IMR-90 (cell line): Measurements from ENCODE around the gene RPS15. TPM values are rescaled to one million over a fixed set of nuclear protein-coding genes. Genes with fewer than 3 reads are reported as not detected.

Source experiments
- ATAC-seq: fragments of 200-7000 bp; cut with Tn5 transposase; 2 replicates; pipeline ENCODE4 v1.9.1; 2020; ENCODE audit warnings: low read depth, mild to moderate bottlenecking, moderate library complexity
- BruUV-seq: library from RNA; stranded (reverse); fragments of 400-500 nt; replicated peaks from 2 replicates; lab custom pipeline; 2021; lab: Mats Ljungman, UMichigan
- CTCF ChIA-PET: fragments of 300-600 bp; formaldehyde crosslinking; extraction: SDS; loops from one replicate; lab custom pipeline; 2021; ENCODE audit warnings: antibody characterized with exemption; lab: Yijun Ruan, JAX
- POLR2A ChIA-PET: fragments of 300-600 bp; sonication (Branson Sonifier 250); formaldehyde crosslinking; loops from one replicate; lab custom pipeline; 2022; ENCODE audit warnings: antibody characterized with exemption; ENCODE audit not compliant: unreplicated experiment; lab: Charles Lee
- DNase-seq: peaks from one replicate; pipeline ENCODE4 v3.0.0; 2013
- H2AFZ ChIP-seq: replicated peaks from 2 replicates; pipeline ENCODE3; 2013; ENCODE audit warnings: low read length, mild to moderate bottlenecking; ENCODE audit not compliant: poor library complexity
- H2AK5ac ChIP-seq: 2 replicates; pipeline ENCODE4 v1.6.1; 2013; ENCODE audit warnings: low read depth, low read length, inconsistent platforms
- H2AK9ac ChIP-seq: replicated peaks from 2 replicates; pipeline ENCODE3; 2013; ENCODE audit warnings: mild to moderate bottlenecking, low read depth, low read length, moderate library complexity; ENCODE audit not compliant: poor library complexity
- H2BK120ac ChIP-seq: 2 replicates; pipeline ENCODE4 v1.6.1; 2013; ENCODE audit warnings: low read depth, low read length, inconsistent platforms
- H2BK15ac ChIP-seq: 3 replicates; pipeline ENCODE4 v1.6.1; 2013; ENCODE audit warnings: low read depth, low read length, inconsistent platforms
- H2BK20ac ChIP-seq: 2 replicates; pipeline ENCODE4 v1.6.1; 2013; ENCODE audit warnings: low read depth, mild to moderate bottlenecking, inconsistent platforms, low read length, moderate library complexity
- H2BK5ac ChIP-seq: 2 replicates; pipeline ENCODE4 v1.6.1; 2013; ENCODE audit warnings: mild to moderate bottlenecking, low read depth, low read length, inconsistent platforms; ENCODE audit not compliant: poor library complexity, severe bottlenecking
- H3K14ac ChIP-seq: replicated peaks from 2 replicates; pipeline ENCODE4 v1.6.1; 2013; ENCODE audit warnings: low read depth, low read length, inconsistent platforms
- H3K18ac ChIP-seq: 2 replicates; pipeline ENCODE4 v1.6.1; 2013; ENCODE audit warnings: low read depth, low read length, control low read depth
- H3K23ac ChIP-seq: 2 replicates; pipeline ENCODE4 v1.6.1; 2013; ENCODE audit warnings: low read depth, low read length, inconsistent platforms
- H3K27ac ChIP-seq: 2 replicates; pipeline ENCODE4 v1.5.1; 2013; ENCODE audit warnings: mild to moderate bottlenecking, control low read depth, low read length; ENCODE audit not compliant: insufficient read depth
- H3K27me3 ChIP-seq: 2 replicates; pipeline ENCODE4 v1.6.1; 2013; ENCODE audit warnings: low read length; ENCODE audit not compliant: control insufficient read depth, insufficient read depth
- H3K36me3 ChIP-seq: 2 replicates; pipeline ENCODE4 v1.6.1; 2013; ENCODE audit warnings: low read length, mixed read lengths; ENCODE audit not compliant: control insufficient read depth, insufficient read depth
- H3K4ac ChIP-seq: 2 replicates; pipeline ENCODE4 v1.6.1; 2013; ENCODE audit warnings: low read depth, low read length, inconsistent platforms
- H3K4me1 ChIP-seq: 2 replicates; pipeline ENCODE4 v1.6.1; 2013; ENCODE audit warnings: low read length, mixed read lengths; ENCODE audit not compliant: control insufficient read depth, insufficient read depth
- H3K4me2 ChIP-seq: 2 replicates; pipeline ENCODE4 v1.6.1; 2013; ENCODE audit warnings: low read depth, mild to moderate bottlenecking, control low read depth, low read length, moderate library complexity
- H3K4me3 ChIP-seq: 2 replicates; pipeline ENCODE4 v1.5.1; 2013; ENCODE audit warnings: low read depth, mild to moderate bottlenecking, control low read depth, low read length, moderate library complexity; ENCODE audit not compliant: insufficient read depth
- H3K56ac ChIP-seq: 2 replicates; pipeline ENCODE4 v1.6.1; 2013; ENCODE audit warnings: low read length, inconsistent platforms; ENCODE audit not compliant: insufficient read depth; ENCODE audit errors: extremely low read depth
- H3K79me1 ChIP-seq, 2 experiments: 2 replicates each; pipeline ENCODE4 v1.6.1; 2013; ENCODE audit warnings: low read length in 2 of 2, inconsistent platforms in 1 of 2, low read depth in 1 of 2
- H3K9ac ChIP-seq: 2 replicates; pipeline ENCODE4 v1.6.1; 2013; ENCODE audit warnings: low read depth, low read length, control low read depth
- H3K9me1 ChIP-seq: 2 replicates; pipeline ENCODE4 v1.6.1; 2013; ENCODE audit warnings: low read length, inconsistent platforms; ENCODE audit not compliant: insufficient read depth
- H3K9me3 ChIP-seq: 2 replicates; pipeline ENCODE4 v1.6.1; 2013; ENCODE audit warnings: low read length; ENCODE audit not compliant: control insufficient read depth, insufficient read depth
- H4K20me1 ChIP-seq: 2 replicates; pipeline ENCODE4 v1.6.1; 2013; ENCODE audit warnings: low read length, inconsistent platforms; ENCODE audit not compliant: insufficient read depth
- H4K5ac ChIP-seq: 2 replicates; pipeline ENCODE4 v1.6.1; 2013; ENCODE audit warnings: mild to moderate bottlenecking, low read depth, low read length, control low read depth
- H4K8ac ChIP-seq, 2 experiments: 2 replicates each; pipeline ENCODE4 v1.6.1; 2013; ENCODE audit warnings: low read depth in 2 of 2, low read length in 2 of 2, control low read depth in 1 of 2, inconsistent platforms in 1 of 2
- H4K91ac ChIP-seq: 2 replicates; pipeline ENCODE4 v1.6.1; 2013; ENCODE audit warnings: low read depth, low read length, inconsistent platforms; ENCODE audit not compliant: insufficient read depth
- BHLHE40 ChIP-seq: fragments of 150-350 bp; IDR thresholded peaks from 2 replicates; pipeline ENCODE4 v1.6.1; 2016; ENCODE audit warnings: mild to moderate bottlenecking, low read depth, low read length
- CHD1 ChIP-seq: IDR thresholded peaks from 2 replicates; pipeline ENCODE4 v1.6.1; 2012; ENCODE audit warnings: low read depth, low read length, improper control_type of control experiment
- CTCF ChIP-seq: conservative IDR thresholded peaks from 2 replicates; pipeline ENCODE4 v1.5.1; 2012; ENCODE audit warnings: mild to moderate bottlenecking, low read depth, low read length, improper control_type of control experiment
- FOS ChIP-seq: fragments of 150-350 bp; IDR thresholded peaks from 2 replicates; pipeline ENCODE4 v1.6.1; 2016; ENCODE audit warnings: low read depth, low read length
- MAFK ChIP-seq: IDR thresholded peaks from 2 replicates; pipeline ENCODE4 v1.6.1; 2012; ENCODE audit warnings: low read depth, low read length, improper control_type of control experiment
- MXI1 ChIP-seq: IDR thresholded peaks from 2 replicates; pipeline ENCODE4 v1.6.1; 2012; ENCODE audit warnings: low read depth, mild to moderate bottlenecking, low read length, moderate library complexity, borderline replicate concordance
- NFE2L2 ChIP-seq: fragments of 150-350 bp; IDR thresholded peaks from 2 replicates; pipeline ENCODE4 v1.6.1; 2016; ENCODE audit warnings: low read depth, mild to moderate bottlenecking, low read length
- POLR2A ChIP-seq: IDR thresholded peaks from 2 replicates; pipeline ENCODE4 v1.6.1; 2012; ENCODE audit warnings: mild to moderate bottlenecking, low read depth, low read length
- RCOR1 ChIP-seq: IDR thresholded peaks from 2 replicates; pipeline ENCODE4 v1.6.1; 2012; ENCODE audit warnings: mild to moderate bottlenecking, low read length, improper control_type of control experiment; ENCODE audit not compliant: insufficient replicate concordance
- RFX5 ChIP-seq: IDR thresholded peaks from 2 replicates; pipeline ENCODE4 v1.8.0; 2012; ENCODE audit warnings: low read depth, mild to moderate bottlenecking, low read length, moderate library complexity
- WGBS, 2 experiments: methylation state at CpG; one replicate each; pipeline versions ENCODE4 v1.1.5 to v1.1.7; 2013; ENCODE audit warnings: missing lambda C conversion rate in 2 of 2; ENCODE audit not compliant: insufficient read length in 1 of 2; ENCODE audit errors: extremely low coverage in 2 of 2; 5-methylcytosine and 5-hydroxymethylcytosine counted together
- dilution Hi-C: fragments of 300-500 bp; cut with HindIII; formaldehyde crosslinking; loops from one replicate; pipeline ENCODE4 v1.14.3; 2018; ENCODE audit warnings: low sequenced_read_pairs; ENCODE audit not compliant: unreplicated experiment
- in situ Hi-C: fragments of 300-500 bp; cut with MboI; formaldehyde crosslinking; loops from 3 replicates; pipeline ENCODE4 v1.14.3; 2019; ENCODE audit warnings: low sequenced_read_pairs, inconsistent platforms, mixed read lengths
- intact Hi-C: fragments of 100-400 bp; cut with micrococcal nuclease; formaldehyde crosslinking; loops from 2 replicates; pipeline ENCODE4 v1.10.0; 2022
- polyA plus RNA-seq, 3 experiments: library from polyadenylated mRNA; depleted of rRNA; stranded (reverse); fragments of >200 nt; gene quantifications; 2 replicates each; pipeline ENCODE4 v1.2.3, GENCODE V29; 2012; ENCODE audit warnings: low replicate concordance in 1 of 3
- total RNA-seq: library from RNA; depleted of rRNA; stranded (reverse); fragments of >200 nt; gene quantifications from 2 replicates; pipeline ENCODE4 v1.2.3, GENCODE V29; 2012
- TF ChIP-seq, protein P1 (sequence below): fragments of 150-350 bp; IDR thresholded peaks from 2 replicates; pipeline ENCODE4 v1.6.1; 2016; ENCODE audit warnings: low read depth, mild to moderate bottlenecking, low read length, moderate library complexity, borderline replicate concordance

Gene RPS15
- total and polyA plus RNA-seq, 2 of the 4 experiments (the other 2 are of a cell fraction): 1,179 to 1,855 TPM

DNA sequence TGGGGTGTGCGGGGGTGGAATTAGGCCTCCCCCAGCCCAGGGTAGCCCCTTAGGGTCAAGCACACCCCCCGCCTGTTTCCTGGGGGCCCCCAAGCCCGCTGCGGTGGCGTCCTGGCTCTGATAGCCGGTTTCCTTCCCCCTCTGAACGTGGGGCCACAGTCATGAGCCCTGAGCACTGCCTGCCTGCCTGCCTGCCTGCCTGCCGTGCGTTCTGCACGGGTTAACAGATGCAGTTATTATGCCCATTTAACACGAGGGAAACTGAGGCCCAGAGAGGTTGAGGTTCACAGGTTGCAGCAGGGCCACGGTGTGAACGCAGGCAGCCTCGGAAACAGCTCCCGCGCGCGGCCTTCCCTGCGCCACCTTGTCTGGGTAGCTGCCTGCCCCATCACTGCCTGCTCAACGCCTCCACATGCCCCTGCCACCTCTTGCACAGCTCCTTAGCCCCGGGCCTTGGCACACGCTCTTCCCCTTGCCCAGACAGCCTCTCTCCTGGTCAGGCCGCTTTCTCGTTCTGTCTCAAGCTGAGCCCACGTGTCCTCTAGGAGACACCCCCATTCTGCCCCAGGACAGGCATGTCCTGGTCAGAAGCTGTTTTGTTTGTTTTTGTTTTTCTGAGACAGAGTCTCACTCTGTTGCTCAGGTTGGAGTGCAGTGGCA lies 35.7 kb upstream of the RPS15 start (continued):
- no peak for TF ChIP-seq CHD1

- Histone ChIP-seq H3K4me1 (peaks cover 25% of the 10 kb centered on the region), H4K5ac (peak overlapping the region; percentile 48), H3K9me3 (no peaks in the 10 kb centered on the region), H3K4me2 (peak overlapping the region; percentile 79), H3K79me1 (peaks cover 0 to 33% of the 10 kb centered on the region in 2 experiments; a peak in 1 of 4 replicates), H3K27me3 (no peaks in the 10 kb centered on the region), H3K23ac (peak overlapping the region; percentile 39; the same call in 1 of the 2 replicates), H2AFZ (peak overlapping the region; percentile 93), H3K56ac (peak overlapping the region; percentile 50; the same call in 1 of the 2 replicates), H2AK9ac (peak overlapping the region; percentile 99), H3K18ac (0 out of 2 replicates have a peak overlapping the region, but pooled peaks have one; percentile 16), H4K20me1 (peaks cover 40% of the 10 kb centered on the region), H4K91ac (peak overlapping the region; percentile 57; the same call in 1 of the 2 replicates), H2AK5ac (peak overlapping the region; percentile 87), H2BK15ac (no peak overlapping the region), H3K4ac (peak overlapping the region; percentile 84), H3K27ac (peak overlapping the region; percentile 83), H2BK20ac (no peak overlapping the region), H3K9me1 (peaks cover 8% of the 10 kb centered on the region), H4K8ac (peak overlapping the region; percentile 85 to 92), H3K4me3 (peak overlapping the region; percentile 63), H3K14ac (peak overlapping the region; percentile 79), H2BK120ac (no peak overlapping the region), H3K9ac (peak overlapping the region; percentile 73), H2BK5ac (peak overlapping the region; percentile 84), H3K36me3 (peaks cover 7% of the 10 kb centered on the region; the same call in 1 of the 2 replicates)
- ATAC-seq (peak; percentile 89), DNase-seq (peak; percentile 97)
- ChIA-PET CTCF (no interaction called here), POLR2A (interaction anchor here (0.5 kb wide), 1 partner anchor 111 kb away, joined by 7 read pairs; no protein-coding TSS in a partner anchor)
- no TSS peak for BruUV-seq
- in situ Hi-C loops: no loop called here
- intact Hi-C loops: loop anchor here (5.0 kb wide), 1 partner anchor 130 kb away; the partner anchor contains the start of gene FAM174C
- dilution Hi-C loops: no loop called here
- WGBS, 2 experiments: 0% methylated on average over 67 of the region's 72 CpGs; no CpG with 5 or more reads in 1 of the 2 experiments
- TF ChIP-seq CTCF (peak; percentile 46), MXI1 (peak; percentile 90; the same call in 1 of the 2 replicates), MAFK (no peak), BHLHE40 (peak; percentile 95), POLR2A (no peak; the same call in 1 of the 2 replicates), RFX5 (no peak), RCOR1 (no peak), FOS (0 out of 2 replicates have a peak, but pooled peaks have one; percentile 1), NFE2L2 (no peak)
- TF ChIP-seq, protein P1, sequence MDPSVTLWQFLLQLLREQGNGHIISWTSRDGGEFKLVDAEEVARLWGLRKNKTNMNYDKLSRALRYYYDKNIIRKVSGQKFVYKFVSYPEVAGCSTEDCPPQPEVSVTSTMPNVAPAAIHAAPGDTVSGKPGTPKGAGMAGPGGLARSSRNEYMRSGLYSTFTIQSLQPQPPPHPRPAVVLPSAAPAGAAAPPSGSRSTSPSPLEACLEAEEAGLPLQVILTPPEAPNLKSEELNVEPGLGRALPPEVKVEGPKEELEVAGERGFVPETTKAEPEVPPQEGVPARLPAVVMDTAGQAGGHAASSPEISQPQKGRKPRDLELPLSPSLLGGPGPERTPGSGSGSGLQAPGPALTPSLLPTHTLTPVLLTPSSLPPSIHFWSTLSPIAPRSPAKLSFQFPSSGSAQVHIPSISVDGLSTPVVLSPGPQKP: no peak
Observed at GRCh38 chr19:1406774-1407527, 31.2 kb upstream of the RPS15 start.
